Activated CD8-positive, alpha-beta memory T cell treated with anti-CD3 and anti-CD28 coated beads for 1 hour (primary cell): ENCODE measurements around the gene LAMP2.

ENCODE experiments used
- DNase-seq, 2 donors: peaks; one replicate each; pipeline ENCODE4 v3.0.0-alpha.2; 2020; ENCODE audit warnings: low read depth in 1 of 2; ENCODE audit errors: extremely low read depth in 1 of 2

Gene LAMP2

DNA sequence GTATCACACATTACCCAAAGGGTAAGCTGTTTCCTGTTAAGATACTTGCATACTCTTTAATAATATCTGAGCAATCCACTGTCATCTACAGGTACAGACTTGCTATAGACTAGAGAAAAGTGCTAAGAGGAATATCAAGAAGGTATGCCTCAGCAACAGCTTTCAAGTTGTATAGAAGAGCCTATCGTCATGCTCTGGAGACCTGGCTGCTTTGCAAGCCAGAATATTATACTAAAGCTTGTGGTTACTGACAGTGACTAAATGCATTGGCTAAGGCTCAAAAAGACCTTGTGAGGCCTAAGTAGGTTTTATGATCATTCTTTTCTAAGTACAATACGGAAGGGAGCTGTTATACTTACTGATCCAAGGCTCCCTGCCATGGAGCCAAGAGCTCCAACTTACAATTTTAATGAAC is 11.3 kb downstream of the LAMP2 start:
- no peak for DNase-seq

DNA sequence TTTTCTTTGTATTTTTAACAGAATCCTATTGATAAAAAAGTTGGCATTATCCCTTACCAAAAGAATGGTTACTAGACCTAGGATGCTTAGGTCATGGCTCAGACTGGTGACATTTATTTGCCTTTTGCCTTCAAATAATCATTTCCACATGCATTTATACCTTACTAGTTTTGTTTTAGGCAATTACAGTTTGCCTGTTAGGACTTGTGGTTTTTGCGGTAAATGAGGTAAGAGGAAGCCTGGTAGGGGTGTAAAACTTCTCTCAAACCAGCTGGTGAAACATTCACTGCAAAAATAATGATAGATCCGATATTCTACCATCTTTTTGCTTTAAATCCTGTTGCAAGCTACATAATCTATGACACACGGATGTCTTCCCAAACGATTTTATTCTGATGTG is 12.1 kb downstream of the LAMP2 start:
- no peak for DNase-seq

GRCh38 chrX:120453985-120454384 is 15.1 kb downstream of the LAMP2 start:
- DNase-seq: no peak

DNA sequence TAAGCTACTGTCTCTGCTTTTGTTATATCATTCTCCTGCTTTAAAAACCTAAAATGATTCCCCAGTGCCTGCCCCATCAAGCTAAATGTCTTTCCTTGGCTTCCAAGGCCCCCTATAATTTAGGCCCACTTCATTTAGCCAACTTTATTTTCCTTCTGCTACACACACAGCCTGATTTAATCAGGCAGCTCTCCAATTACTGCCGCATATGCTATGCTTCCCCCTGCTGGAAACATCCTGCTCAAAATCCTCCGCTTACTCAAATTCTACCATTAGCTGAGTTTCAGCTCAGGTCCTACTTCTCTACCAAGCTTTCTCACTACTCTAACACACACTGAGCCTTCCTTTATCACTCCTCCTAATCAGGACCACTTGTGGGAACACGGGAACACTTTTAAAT is 17.0 kb downstream of the LAMP2 start:
- DNase-seq: no peak

DNA sequence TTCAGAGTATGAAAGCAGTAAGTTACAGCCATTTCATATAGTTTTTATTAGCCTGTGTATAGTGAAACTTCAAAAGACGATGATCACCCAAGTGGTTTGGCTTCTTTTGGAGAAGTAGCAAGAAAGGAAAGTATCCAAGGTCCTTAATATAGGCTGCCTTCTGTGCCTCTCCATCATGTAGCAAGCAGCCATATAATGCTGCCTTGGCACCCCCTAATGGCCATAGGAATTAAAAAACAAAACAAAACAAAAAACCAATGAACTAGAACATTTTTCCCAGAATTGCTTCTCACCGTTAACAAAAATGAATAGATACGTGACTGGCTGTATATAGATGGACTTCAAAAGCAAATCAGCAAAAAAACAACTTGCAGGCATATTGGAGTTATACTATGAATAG is 18.9 kb downstream of the LAMP2 start:
- DNase-seq: no peak

GRCh38 chrX:120446498-120446897 is 22.6 kb downstream of the LAMP2 start:
- DNase-seq: no peak

DNA sequence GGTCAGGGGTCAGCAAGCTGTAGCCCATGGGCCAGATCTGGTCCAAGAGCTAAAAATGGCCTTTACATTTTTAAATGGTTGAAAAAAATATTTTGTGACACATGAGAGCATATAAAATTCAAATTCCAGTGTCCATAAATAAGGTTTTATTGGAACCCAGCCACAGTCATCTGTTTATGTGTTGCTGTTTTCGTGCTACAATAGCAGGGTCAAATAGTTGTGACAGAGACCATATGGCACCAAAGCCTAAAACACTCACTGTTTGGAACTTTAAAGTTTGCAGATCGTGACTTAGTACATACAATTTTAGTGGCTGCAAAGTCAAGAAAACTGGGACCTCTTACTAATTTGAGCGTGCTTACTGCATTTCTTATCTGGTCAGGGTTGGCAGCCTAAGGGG is 29.2 kb downstream of the LAMP2 start:
- no peak for DNase-seq

- no peak for DNase-seq
Measured at GRCh38 chrX:120429776-120430540, 39.1 kb downstream of the LAMP2 start.

GRCh38 chrX:120428309-120428708 is 40.8 kb downstream of the LAMP2 start:
- DNase-seq: no peak

DNA sequence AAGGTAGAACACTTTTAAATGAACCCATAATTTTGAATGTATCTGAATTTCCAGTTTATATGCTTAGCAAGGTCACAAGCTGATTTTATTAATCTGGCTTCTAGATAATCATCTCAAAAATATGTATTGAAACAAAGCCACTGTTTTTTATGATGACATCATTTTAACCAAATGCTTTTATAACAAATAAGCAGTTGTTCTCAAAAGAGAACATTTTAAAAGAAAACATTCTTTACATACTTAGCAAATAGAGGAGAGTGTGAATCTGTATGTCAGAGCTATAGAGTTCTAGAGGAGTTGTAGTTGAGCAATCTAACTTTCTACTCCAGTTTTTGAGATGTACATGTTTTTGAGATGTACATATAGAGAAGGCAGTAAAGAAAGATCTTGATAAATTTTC is 42.5 kb downstream of the LAMP2 start:
- no peak for DNase-seq

DNA sequence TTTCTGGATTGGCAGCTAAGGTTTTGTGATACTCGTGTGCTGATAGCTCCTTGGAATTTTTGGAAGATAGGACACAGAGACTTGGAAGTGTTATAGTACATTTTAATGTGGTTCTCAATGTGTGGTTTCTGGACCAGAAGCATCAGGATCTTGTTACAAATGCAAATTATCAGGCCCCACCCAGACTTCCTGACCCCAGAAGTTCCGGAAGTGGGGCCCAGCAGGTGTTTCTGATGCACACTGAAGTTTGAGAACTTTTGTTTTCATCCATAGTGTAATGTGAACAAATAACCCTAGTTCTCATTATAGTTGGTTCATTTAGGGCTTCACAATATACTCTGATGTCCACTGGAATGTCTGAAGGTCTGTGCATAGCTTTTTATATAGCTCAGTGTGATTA is 49.6 kb downstream of the LAMP2 start:
- no peak for DNase-seq

- DNase-seq: no peak
Measured at GRCh38 chrX:120408168-120408567, 60.9 kb downstream of the LAMP2 start.

DNA sequence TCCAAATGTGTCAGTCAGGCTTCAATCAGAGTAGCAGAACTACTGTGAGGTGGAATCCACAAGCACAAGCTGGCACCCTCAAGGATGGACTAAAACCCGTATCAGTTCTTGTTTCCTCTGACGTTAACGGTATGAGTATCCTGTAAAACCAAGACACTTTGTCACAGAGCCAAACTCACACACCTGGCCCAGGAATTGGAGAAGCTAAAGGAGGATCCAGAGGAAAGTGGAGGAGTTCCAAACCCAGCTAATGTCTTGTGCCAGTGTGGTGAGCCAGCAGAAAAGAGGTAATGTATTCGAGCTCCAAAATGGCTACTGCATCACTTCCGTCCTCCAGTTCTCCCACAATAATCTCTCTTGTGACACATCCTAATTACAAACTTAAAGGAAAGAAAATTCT is 62.5 kb downstream of the LAMP2 start:
- DNase-seq: no peak

GRCh38 chrX:120402369-120402768 is 66.7 kb downstream of the LAMP2 start:
- DNase-seq: no peak

GRCh38 chrX:120401301-120401700 is 67.8 kb downstream of the LAMP2 start:
- no peak for DNase-seq

DNA sequence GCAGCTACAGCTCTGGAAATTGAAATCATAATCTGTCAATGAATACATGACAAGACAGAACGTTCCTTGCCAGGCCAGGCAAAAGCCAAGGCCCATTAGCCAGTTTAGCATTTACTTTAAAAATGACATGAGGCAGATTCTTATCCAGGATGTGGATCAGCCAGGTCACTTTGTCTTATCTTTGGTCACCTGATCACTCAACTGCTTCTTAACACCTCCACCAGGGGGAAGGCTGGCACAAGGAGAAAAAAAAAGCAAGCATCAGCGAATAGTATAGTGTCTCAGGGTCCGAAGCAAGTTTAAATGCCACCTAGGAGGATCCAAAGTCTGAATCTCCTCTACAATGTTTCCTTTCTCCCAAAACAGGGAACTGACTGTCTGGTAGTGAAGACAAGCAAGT is 88.4 kb downstream of the LAMP2 start:
- no peak for DNase-seq

DNA sequence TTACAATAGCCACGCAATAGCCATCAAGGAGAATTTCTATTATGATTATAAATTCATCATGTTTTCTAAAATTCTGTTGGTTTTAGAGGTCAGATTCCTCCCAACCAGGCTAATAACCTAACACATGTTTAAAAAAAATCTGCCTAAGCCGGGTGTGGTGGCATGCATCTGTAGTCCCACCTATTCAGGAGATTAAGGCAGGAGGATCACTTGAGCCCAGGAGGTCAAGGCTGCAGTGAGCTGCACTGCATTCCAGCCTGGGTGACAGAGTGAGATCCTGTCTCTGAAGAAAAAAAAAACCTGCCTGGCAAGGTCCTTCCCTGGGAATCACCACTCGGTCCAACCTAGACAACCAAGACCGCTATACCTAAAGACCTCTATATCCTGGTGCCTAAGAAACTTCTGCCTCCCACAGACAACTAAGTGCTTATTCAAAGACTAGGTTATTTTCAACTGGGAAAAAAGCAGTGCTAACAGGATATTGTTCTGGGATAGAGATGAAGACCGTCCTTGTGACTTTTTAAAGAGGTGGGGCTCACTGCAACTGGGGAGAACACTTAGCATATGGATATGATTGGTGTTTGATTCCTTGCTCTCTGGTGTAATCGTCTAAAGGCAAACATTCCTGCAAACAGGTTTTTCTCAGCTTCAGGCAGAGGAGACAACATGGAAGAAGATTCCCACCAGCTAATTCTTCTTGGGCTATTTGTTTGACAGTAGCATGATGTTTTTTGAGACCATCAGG is 89.0 kb downstream of the LAMP2 start:
- DNase-seq: no peak

DNA sequence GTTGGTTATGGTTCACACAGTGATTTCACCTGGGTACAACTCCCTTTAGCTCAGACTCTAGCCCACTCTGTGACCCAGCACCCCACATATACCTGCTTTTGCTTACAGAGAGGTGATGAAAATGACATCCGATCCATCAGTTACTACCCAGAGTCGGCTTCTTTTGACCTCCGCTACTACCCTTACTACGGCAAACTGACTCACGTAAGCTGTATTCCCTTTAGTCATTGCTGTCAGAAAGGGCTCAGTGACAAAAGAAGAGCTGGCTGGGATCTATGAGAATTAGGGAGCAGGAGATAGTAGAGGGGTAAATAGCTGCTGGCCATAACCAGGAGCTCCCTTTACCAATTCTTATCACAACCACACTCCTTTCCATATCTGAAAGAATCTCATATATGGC is 90.5 kb downstream of the LAMP2 start:
- DNase-seq: no peak
